Suppressor macrophage treated with lipopolysaccharide for 4 hours (primary cell): ENCODE results near the gene CSTF3.

ENCODE experiments used
- DNase-seq: peaks from one replicate; pipeline ENCODE4 v3.0.0-alpha.2; 2020

CSTF3 gene

GRCh38 chr11:33040033-33040861 is 121.0 kb downstream of the CSTF3 start:
- DNase-seq = no peak

- DNase-seq = peak; percentile 81
These were observed 121.8 kb downstream of the CSTF3 start, which contains the start of gene TCP11L1 for GRCh38 chr11:33039274-33040032. TCP11L1 (plus strand) TSS chr11:33039572; CDS start chr11:33043774, 4,202 bp downstream.

- no peak for DNase-seq
These were observed 126.3 kb downstream of the CSTF3 start for GRCh38 chr11:33035011-33035410.
